Erythroblast (primary cell): ENCODE measurements around the gene SCAMP4.

Experiments
- GATA1 ChIP-seq: IDR thresholded peaks from 2 replicates; pipeline ENCODE4 v1.6.1; 2011; ENCODE audit warnings: low read depth, mild to moderate bottlenecking, control low read depth, low read length, moderate library complexity
- POLR2A ChIP-seq: IDR thresholded peaks from 2 replicates; pipeline ENCODE4 v1.6.1; 2011; ENCODE audit warnings: mild to moderate bottlenecking, low read length

DNA sequence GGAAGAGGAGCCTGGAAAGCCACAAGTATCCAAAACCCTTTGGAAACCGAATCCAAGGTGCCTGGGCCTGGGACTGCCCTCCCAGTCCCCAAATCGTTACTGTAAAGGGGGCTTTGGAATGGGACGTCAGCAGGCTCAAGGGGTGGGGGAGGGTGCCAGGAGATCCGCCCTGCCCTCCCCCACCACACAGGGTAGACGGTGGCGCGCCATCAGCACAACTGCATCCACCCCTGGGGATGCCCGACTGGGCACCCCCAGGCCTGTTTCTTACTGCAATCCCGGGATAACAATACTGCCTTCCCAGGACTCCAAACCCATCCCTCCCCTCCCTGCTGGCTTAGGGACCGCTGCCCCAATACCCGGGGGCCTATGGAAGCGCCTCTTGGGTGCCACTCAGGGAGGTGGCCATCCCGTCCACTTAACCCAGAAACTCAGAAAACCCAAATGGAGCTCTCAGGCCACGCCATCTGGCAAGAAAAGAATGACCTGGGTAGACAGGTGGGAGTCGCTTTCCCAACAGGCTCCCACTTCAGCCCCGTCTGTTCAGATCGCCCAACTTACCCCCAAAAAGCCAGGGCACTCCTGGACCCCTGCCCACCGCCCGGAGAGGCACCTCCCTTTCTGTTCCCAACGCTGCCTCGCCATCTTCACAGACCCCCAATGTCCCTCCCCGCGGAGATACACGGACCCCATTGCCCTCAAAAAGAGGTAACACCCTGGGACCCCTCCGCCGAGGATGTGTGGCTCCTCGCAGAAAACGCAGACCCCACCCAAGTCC is 44.2 kb upstream of the SCAMP4 start:
- TF ChIP-seq POLR2A (no peak), GATA1 (no peak)
